PC-3 (cell line): Measurements from ENCODE around the gene KCNAB3.

Experiments
- CTCF ChIP-seq: fragments of 300-600 bp; sonication (generic); conservative IDR thresholded peaks from 2 replicates; pipeline ENCODE4 v1.5.1; 2017; ENCODE audit warnings: antibody characterized with exemption, low read depth, mild to moderate bottlenecking, low read length
- EZH2 ChIP-seq: fragments of 300-600 bp; sonication (generic); IDR thresholded peaks from one replicate; pipeline ENCODE4 v1.6.1; 2017; ENCODE audit warnings: antibody characterized with exemption, mild to moderate bottlenecking, low read length; ENCODE audit not compliant: unreplicated experiment
- EZH2phosphoT487 ChIP-seq: fragments of 300-600 bp; sonication (generic); IDR thresholded peaks from 2 replicates; pipeline ENCODE4 v1.6.1; 2018; ENCODE audit warnings: mild to moderate bottlenecking, antibody characterized with exemption, low read length, borderline replicate concordance

GRCh38 chr17:7916808-7917207 lies 12.8 kb downstream of the KCNAB3 start:
- TF ChIP-seq CTCF (no peak), EZH2 (no peak), EZH2phosphoT487 (no peak)
